GM13976 (cell line): ENCODE results near the gene MACROD1.

Experiments
- DNase-seq: peaks from one replicate; pipeline ENCODE4 v3.0.0; 2012; ENCODE audit warnings: low spot score
- in situ Hi-C: fragments of 300-500 bp; cut with MboI; formaldehyde crosslinking; loops from one replicate; pipeline ENCODE4 v1.12.0; 2022; ENCODE audit warnings: low sequenced_read_pairs, mixed read lengths, inconsistent platforms; ENCODE audit not compliant: unreplicated experiment
- TF ChIP-seq, protein P1 (sequence below): IDR thresholded peaks from 2 replicates; pipeline ENCODE4 v1.5.1; 2012; ENCODE audit warnings: borderline replicate concordance, mild to moderate bottlenecking; ENCODE audit not compliant: insufficient read depth; ENCODE audit errors: extremely low read depth, missing control alignments, control extremely low read depth

The MACROD1 gene

DNA sequence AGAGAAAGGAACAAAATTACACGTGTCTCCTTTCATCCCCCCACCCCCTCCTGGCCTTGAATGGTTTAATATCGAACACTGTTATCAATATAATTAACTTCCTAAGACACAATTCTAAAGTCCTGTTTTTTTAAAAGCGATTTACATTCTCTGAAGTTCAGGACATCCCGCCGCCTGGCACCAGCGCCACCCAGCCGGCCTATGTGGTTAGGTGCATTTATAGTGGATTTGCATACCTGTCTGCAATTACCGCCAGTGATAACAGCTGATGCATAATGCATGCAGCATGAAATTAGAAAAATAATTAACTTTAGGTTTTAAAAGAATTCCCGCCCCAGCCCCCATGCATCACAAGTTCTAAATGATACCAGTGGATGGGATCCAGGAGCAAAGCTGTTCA lies 58.6 kb downstream of the MACROD1 start:
- no peak for DNase-seq
- in situ Hi-C loops: no loop called here
- TF ChIP-seq, protein P1, sequence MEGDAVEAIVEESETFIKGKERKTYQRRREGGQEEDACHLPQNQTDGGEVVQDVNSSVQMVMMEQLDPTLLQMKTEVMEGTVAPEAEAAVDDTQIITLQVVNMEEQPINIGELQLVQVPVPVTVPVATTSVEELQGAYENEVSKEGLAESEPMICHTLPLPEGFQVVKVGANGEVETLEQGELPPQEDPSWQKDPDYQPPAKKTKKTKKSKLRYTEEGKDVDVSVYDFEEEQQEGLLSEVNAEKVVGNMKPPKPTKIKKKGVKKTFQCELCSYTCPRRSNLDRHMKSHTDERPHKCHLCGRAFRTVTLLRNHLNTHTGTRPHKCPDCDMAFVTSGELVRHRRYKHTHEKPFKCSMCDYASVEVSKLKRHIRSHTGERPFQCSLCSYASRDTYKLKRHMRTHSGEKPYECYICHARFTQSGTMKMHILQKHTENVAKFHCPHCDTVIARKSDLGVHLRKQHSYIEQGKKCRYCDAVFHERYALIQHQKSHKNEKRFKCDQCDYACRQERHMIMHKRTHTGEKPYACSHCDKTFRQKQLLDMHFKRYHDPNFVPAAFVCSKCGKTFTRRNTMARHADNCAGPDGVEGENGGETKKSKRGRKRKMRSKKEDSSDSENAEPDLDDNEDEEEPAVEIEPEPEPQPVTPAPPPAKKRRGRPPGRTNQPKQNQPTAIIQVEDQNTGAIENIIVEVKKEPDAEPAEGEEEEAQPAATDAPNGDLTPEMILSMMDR: no peak

DNA sequence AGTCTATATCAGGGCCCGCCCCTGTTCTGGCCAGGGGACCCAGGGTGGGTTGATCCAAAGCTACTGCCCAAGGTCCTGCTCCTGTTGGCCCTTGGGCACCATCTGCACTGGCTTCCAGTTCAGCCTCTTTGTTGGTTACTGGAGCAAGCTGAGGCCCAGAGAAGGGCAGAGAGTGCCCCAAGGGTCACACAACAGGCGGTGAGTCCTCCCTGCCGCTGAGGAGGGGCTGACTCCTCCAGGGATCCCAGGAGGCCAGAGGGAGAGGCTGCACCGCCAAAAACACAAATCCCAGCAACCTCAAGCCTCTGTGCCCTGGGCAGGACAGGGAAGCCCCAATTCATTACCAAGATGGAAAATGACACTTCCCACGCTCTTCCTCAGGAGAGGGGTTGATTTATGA lies 61.3 kb downstream of the MACROD1 start:
- TF ChIP-seq, protein P1: no peak
- in situ Hi-C loops: no loop called here

DNA sequence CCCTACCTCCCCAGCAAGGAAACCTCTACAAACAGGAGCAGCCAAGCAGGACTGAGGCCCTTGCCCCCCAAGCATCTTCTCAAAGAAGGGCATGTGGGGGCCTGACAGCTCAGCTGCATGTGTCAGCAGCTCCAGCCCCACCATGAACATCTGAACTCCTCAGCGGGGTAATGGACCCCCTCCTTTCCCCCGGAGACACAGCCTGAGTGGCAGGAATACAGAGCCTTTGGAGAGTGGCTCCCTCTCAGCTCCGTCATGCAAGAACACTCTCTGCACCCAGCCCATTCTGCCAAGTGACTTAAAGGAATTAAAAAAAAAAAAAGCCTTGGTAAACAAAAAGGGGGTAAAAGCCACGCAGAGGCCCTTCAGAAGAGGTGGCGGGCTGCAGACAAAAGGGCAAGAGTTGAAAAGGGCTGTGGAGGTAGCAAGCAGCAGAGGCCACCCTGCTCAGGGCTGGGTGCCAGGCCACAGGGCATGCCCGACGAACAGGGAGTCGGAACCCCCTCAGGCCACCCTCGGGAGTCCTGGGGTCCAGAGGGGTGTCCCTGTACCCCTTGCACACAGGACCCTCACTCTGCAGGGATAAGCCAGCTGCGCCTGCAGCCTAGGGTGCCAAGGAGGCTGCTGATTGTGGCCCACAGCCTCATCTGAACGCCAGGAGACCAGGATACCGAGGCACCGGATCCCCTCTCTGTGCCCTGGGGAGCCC lies 62.5 kb downstream of the MACROD1 start:
- DNase-seq: no peak
- TF ChIP-seq, protein P1: no peak
- in situ Hi-C loops: no loop called here

More for the DNA sequence above, 61.3 kb downstream of the MACROD1 start:
- DNase-seq: no peak

DNA sequence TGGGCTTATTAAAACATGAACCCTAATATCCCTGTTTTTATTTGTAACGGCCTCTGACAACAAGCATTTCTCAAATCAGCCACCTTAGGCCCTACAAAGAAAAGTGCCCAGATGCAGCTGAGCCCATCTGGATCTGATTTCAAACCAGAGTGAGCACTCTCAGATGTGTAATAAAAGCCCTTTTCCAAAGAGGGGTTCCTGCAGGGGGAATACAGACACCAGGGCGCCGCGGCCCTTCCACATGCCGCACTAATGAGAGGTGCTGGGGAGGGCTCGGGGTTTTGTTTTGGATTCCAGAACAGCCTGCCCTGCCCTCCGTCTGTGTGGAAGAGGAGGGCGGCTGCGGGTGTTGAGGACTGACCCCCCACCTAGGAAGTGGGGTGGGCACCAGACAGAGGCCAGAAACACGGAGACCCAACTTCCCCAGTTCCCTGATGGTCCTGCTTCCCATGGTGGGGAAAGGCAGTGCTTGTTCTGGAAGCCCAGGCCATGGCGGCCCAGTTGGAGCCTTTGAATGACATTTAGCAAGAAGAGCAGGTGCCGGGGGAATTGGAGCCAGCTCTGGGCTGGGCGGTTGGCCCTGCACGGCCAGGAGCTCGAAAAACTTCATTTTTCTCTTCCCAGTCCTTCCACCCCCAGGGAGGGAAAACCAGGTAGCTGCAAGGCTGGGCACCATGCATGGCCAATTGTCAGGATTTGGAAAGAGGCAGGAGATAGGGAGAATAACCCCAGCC lies 63.7 kb downstream of the MACROD1 start:
- TF ChIP-seq, protein P1: no peak
- in situ Hi-C loops: no loop called here
- DNase-seq: no peak

DNA sequence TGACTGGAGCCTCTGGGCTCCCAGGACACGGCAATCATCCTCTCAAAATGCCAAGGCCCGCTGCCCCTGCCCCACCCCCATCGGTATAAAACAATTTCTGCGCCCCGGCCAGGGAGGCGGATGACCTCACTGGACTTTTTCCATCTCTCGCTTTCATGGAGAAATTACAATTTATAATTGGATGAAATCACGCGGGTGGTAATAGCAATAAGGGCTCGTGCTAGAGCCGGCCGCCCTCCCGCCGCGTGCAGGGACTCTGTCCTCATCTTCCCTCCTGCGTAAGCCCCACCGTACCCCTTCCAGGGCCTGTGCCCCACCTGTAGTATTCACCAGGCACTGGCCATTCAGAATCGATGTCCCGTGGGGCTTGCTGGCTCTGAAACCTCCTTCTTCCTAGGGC lies 64.5 kb downstream of the MACROD1 start:
- DNase-seq: no peak
- in situ Hi-C loops: no loop called here

DNA sequence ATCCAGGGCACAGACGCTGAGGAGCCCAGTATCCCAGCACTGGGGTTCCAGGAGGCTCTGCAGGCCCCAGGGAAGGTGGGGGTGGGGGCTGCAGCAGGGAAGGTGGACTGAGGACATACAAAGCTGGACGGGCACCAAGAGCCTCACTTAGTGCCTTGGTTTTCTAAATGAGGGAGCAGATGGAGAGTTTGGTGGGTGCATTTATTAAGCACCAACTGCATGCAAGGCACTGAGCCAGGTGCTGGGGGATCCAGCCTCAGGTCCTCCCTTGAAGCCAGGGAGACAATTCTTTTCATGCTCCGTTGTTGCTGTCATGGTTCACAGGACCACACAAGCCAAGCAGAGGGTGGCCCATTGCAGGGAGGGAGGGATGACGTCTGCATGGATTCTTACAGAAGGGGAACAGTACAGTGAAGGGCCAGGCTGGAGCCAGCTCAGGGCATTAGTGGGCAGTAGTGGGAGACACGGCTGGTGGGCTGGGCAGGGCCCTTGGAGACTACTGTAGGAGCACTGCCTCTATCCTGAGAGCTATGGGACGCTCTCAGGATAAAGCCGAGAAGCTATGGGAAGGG lies 65.0 kb downstream of the MACROD1 start:
- in situ Hi-C loops: no loop called here
- DNase-seq: no peak
- TF ChIP-seq, protein P1: no peak

More for the DNA sequence above, 64.5 kb downstream of the MACROD1 start:
- TF ChIP-seq, protein P1: no peak
